ENCODE data around the gene ERBB2.

ERBB2 gene

DNA sequence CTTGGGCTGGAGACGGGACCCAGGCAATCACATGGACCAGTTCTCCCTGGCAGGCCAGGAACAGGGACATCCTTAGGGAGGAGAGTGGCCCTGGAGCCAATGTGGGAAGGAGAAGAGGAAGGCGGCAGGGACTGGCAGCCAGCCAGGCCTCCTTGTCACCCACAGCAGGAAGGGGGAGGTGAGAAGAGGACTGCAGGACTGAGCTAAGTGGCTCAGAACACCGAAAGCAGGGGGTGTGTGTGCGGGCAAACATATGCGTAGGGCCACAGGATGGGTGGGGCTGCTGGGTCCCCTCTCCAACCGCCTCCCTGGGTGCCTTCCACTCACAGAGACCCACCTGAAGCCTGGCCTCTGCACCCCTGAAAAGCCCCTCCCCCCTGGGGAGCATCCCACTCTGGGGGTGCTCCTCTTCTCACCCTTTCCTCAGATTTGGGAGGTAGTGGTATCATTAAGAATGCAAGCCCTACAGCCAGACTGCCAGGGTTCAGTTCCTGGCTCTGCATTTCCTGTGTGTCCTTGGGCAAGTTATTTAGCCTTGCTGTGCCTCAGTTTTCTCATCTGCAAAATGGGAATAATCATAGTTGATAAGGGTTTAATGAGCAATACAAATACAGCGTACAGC, 23.6 kb upstream of the ERBB2 start:
- peak overlapping the region; percentile 53 for H3K27ac ChIP-seq
- TF ChIP-seq, protein P1, sequence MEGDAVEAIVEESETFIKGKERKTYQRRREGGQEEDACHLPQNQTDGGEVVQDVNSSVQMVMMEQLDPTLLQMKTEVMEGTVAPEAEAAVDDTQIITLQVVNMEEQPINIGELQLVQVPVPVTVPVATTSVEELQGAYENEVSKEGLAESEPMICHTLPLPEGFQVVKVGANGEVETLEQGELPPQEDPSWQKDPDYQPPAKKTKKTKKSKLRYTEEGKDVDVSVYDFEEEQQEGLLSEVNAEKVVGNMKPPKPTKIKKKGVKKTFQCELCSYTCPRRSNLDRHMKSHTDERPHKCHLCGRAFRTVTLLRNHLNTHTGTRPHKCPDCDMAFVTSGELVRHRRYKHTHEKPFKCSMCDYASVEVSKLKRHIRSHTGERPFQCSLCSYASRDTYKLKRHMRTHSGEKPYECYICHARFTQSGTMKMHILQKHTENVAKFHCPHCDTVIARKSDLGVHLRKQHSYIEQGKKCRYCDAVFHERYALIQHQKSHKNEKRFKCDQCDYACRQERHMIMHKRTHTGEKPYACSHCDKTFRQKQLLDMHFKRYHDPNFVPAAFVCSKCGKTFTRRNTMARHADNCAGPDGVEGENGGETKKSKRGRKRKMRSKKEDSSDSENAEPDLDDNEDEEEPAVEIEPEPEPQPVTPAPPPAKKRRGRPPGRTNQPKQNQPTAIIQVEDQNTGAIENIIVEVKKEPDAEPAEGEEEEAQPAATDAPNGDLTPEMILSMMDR (conservative IDR thresholded peaks at IDR 0.05), result no peak
- no peak for TF ChIP-seq ZFX (IDR thresholded peaks at IDR 0.05)

DNA sequence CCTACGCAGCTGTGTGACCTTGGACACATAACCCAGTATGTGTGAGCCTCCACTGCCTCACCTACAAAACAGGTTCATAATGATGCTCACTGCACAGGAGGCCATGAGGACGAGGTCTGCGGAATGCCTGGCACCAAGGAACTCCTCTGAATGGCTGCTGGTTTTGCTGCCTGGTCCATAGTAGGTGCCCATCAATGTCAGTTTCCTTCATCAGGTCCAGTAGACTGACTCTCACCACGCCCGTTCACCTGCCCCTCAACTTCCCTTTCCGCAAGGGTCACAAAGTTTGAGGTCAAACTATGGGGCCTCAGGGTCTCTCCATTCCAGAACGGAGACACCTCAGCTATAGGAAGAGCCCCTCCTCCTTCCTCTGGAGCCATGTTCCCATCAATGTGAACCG, 22.8 kb upstream of the ERBB2 start:
- TF ChIP-seq, protein P1 (conservative IDR thresholded peaks at IDR 0.05), result no peak
- TF ChIP-seq ZFX (IDR thresholded peaks at IDR 0.05), result no peak
- H3K27ac ChIP-seq, result no peak overlapping the region

DNA sequence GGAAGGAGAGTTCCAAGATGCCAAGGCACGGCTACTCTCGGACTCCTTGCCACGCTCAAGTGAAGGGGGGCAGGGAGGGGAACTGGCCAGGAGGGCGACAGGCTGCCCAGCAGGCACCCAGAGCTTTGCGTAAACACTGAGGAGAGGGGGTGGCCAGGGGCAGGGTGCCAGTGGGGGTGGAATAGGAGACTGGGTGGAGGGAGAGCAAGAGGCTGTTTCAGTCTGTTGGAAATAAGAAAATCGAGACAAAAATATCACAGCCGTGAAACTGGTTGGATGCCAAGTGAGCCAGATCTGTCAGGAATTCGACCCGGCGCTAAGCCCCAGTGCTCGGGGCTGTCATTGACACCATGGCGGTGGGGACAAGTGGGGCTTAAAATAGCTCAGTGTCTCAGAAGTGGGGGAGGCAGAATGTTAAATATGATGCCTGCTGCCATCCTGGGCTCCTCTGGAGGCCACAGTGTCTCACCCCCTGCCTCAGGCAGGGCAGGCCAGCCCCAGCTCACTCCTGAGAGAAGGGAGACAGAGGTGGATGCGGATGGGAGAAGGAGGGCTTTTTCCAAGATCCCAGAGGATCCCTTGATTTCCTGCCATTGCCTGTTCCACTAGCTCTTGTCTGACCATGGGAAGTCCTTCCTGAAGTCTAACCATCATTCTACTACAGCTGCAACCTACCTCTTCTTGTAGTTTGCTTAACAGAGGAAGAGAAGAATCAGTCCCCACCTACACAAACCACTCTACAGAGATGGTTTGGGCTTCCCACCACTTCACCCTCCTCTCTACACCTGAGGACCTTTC, 22.1 kb upstream of the ERBB2 start:
- TF ChIP-seq ZFX (IDR thresholded peaks at IDR 0.05), result no peak
- TF ChIP-seq, protein P1 (conservative IDR thresholded peaks at IDR 0.05), result no peak
- no peak overlapping the region for H3K27ac ChIP-seq

DNA sequence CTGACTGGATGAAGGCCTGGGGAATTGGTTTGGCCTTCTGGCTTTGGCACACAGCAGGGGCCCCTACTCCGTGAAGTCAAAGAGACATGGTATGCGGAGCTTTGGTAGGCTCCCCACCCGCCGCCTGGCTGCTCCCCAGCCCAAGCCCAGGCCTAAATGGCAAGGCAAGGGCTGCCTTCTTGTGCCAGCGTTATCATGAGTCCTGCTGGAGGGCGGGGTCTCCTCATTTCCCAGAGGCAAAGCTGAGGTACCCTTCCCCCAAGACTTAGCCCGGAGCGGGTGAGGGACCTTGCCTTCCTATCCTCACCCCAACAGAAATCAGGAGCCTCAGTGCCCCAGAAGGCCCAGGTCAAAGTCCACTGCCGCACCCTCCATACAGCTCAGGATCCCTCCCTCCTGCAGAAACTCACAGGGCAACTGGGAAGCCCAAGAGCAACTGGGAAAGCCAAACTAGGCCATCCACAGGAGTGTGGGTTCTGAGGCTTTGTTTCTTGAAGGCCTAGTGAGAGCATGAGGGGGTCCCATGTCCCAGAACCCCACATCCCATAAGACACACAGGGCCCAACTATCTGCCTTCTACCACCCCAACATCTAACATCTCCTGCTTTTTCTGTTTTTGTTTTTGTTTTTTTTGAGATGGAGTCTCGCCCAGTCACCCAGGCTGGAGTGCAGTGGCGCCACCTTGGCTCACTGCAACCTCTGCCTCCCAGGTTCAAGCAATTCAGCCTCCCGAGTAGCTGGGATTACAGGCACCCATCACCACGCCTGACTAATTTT, 21.3 kb upstream of the ERBB2 start:
- no peak overlapping the region for H3K27ac ChIP-seq
- no peak for TF ChIP-seq ZFX (IDR thresholded peaks at IDR 0.05)
- TF ChIP-seq, protein P1 (conservative IDR thresholded peaks at IDR 0.05), result no peak

DNA sequence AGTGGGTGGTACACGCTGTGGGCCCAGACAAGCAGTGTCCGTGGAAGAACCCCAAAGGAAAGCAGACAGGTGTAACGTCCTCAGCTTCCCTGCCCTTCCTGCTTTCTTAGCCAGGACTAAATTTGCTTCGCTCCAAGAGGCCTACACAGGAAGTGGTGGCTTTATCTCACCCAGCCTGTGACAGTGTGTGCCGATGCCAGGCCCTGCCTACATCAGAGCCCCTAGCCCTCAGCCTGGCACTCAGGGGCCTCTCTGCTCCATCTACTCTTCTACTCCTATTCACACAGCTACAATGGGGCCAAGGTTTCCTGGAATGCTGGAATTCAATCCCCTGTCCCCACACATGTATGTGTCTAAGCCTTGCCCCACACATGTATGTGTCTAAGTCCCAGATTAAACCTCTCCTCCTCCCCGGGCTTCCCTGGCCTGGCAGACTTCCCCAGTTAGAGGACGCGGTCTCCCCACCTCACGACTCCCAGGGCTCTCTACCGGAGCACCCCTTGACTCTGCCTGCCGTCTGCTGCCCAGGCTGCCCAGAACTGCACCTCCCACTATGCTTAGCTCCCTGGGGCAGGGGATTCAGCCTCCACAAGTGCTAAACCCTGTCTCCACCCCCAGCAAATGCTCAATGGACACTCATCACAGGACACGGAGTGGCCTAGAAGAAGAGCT, 20.2 kb upstream of the ERBB2 start:
- no peak overlapping the region for H3K27ac ChIP-seq
- TF ChIP-seq, protein P1 (conservative IDR thresholded peaks at IDR 0.05), result no peak
- TF ChIP-seq ZFX (IDR thresholded peaks at IDR 0.05), result no peak

DNA sequence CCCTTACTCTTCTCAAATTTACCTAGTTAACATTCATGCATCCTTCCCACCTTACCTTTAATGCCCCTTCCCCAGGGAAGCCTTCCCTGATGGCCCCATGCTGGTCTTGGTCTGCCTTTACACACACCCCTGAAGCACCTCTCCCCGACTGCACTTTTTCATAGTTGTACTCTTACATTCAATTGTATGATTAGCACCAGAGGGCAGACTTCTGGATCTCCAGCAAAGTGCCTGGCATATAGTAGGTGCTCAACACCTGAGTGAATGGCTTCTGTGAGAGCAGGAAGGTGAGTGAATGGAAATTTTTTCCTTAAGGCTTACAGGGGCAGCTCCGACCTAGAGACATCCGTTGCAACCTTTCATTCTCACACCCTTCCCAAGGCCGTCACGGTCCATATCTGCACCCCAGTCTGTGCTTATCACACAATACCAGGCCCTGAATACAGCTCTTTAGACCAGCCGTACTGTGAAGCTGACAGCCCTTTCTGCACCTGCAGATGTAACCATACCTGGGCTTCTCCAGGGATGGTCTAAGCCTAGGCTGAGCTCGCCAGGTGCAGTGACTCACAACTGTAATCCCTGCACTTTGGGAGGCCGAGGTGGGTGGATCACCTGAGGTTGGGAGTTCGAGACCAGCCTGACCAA, 16.4 kb upstream of the ERBB2 start:
- TF ChIP-seq, protein P1 (conservative IDR thresholded peaks at IDR 0.05), result no peak
- no peak for TF ChIP-seq ZFX (IDR thresholded peaks at IDR 0.05)

More for the DNA sequence above, 16.4 kb upstream of the ERBB2 start:
- no peak overlapping the region for H3K27ac ChIP-seq
